ENCODE data around the gene SULT1C2.

DNA sequence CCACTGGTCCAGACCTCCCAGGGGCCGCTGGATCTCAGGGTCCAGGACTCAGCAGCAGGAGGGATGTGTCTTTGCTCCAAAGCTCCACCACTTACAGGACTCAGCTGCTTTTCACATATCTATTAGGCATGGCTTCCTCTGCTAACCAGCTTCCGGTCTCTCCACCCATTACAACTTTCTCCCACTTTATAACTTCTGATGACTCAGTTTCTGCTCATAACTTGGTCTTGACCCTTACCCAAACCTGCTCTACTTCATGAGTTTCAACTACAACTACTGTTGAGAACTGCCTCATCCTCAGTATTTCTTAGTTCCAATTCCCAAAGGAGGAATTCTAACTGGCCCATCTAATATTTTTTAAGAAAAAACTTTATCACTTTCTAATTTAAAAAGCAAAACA is 17.2 kb downstream of the SULT1C2 start:
- no peak for TF ChIP-seq EZH2 (IDR thresholded peaks at IDR 0.05; ENCODE audit: insufficient read depth, low read length)
- TF ChIP-seq, protein P1, sequence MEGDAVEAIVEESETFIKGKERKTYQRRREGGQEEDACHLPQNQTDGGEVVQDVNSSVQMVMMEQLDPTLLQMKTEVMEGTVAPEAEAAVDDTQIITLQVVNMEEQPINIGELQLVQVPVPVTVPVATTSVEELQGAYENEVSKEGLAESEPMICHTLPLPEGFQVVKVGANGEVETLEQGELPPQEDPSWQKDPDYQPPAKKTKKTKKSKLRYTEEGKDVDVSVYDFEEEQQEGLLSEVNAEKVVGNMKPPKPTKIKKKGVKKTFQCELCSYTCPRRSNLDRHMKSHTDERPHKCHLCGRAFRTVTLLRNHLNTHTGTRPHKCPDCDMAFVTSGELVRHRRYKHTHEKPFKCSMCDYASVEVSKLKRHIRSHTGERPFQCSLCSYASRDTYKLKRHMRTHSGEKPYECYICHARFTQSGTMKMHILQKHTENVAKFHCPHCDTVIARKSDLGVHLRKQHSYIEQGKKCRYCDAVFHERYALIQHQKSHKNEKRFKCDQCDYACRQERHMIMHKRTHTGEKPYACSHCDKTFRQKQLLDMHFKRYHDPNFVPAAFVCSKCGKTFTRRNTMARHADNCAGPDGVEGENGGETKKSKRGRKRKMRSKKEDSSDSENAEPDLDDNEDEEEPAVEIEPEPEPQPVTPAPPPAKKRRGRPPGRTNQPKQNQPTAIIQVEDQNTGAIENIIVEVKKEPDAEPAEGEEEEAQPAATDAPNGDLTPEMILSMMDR (IDR thresholded peaks at IDR 0.05; ENCODE audit: insufficient read depth, low read depth, low read length), result no peak

Measured in astrocyte (in vitro differentiated cells and primary cell).